EL (cell line): ENCODE results near the gene KCTD19.

Experiments
- DNase-seq: peaks from one replicate; pipeline ENCODE4 v3.0.0-alpha.2; 2016

The KCTD19 gene

GRCh38 chr16:67257486-67258160 is 68.9 kb downstream of the KCTD19 start:
- DNase-seq: no peak

GRCh38 chr16:67256701-67257230 is 69.8 kb downstream of the KCTD19 start:
- no peak for DNase-seq

GRCh38 chr16:67255553-67256221 is 70.9 kb downstream of the KCTD19 start:
- DNase-seq: no peak

- no peak for DNase-seq
These were observed 71.6 kb downstream of the KCTD19 start for GRCh38 chr16:67254801-67255552.

- DNase-seq: no peak
These were observed 73.7 kb downstream of the KCTD19 start for GRCh38 chr16:67252609-67253497.

GRCh38 chr16:67250045-67250327 is 76.6 kb downstream of the KCTD19 start:
- DNase-seq: no peak

- peak; percentile 30 for DNase-seq
These were observed 77.1 kb downstream of the KCTD19 start for GRCh38 chr16:67249178-67250044.

- peak; percentile 39 for DNase-seq
These were observed 78.0 kb downstream of the KCTD19 start, which contains the start of gene SLC9A5 for GRCh38 chr16:67248401-67249177. Gene SLC9A5 (plus strand): TSS chr16:67248979. CDS start chr16:67249015, 36 bp downstream.

- DNase-seq: peak; percentile 44
These were observed 78.5 kb downstream of the KCTD19 start for GRCh38 chr16:67248073-67248400.

GRCh38 chr16:67247192-67248072 is 79.1 kb downstream of the KCTD19 start, which contains the start of gene FHOD1:
Gene FHOD1 (minus strand): TSS chr16:67247481. CDS start chr16:67247410, 71 bp downstream.
- DNase-seq: peak; percentile 97

GRCh38 chr16:67246756-67247191 is 79.8 kb downstream of the KCTD19 start:
- no peak for DNase-seq

GRCh38 chr16:67246081-67246755 is 80.3 kb downstream of the KCTD19 start:
- DNase-seq: peak; percentile 91

GRCh38 chr16:67245674-67246080 is 80.9 kb downstream of the KCTD19 start:
- DNase-seq: no peak

- no peak for DNase-seq
These were observed 81.4 kb downstream of the KCTD19 start for GRCh38 chr16:67245186-67245585.

GRCh38 chr16:67244387-67245185 is 82.0 kb downstream of the KCTD19 start:
- peak; percentile 98 for DNase-seq

- DNase-seq: no peak
These were observed 83.1 kb downstream of the KCTD19 start for GRCh38 chr16:67243481-67243880.

GRCh38 chr16:67242138-67242730 is 84.3 kb downstream of the KCTD19 start:
- no peak for DNase-seq
